ENCODE data around the gene AXIN2. TPM values are rescaled to one million over a fixed set of nuclear protein-coding genes. Genes with fewer than 3 reads are reported as not detected.

The AXIN2 gene
- total RNA-seq, 4 donors from 2014 or later: 23.9 to 54.3 (median 42.8) TPM

DNA sequence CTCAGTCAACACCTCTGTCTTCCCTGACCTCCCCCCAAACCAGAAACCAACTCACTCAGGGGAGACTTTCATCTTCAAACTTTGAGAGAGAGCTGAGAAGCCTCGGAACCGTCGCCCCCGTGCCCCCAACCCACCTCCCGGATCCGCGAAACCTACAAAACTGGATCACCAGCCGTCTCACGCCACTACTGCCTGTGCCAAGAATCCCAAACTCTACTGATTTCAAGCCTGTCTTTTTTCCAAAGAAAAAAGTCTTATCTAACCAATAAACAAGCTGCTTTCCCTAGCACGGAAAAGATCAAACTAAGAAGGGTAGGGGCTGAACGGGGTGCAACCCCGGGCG is 2.0 kb downstream of the AXIN2 start:
- peak overlapping the region; percentile 11 to 97 (median 88) for H3K4me3 ChIP-seq (replicated peaks in 1 of 3)
- H3K27me3 ChIP-seq: no peaks in the 10 kb centered on the region
- intact Hi-C loops (cut with DNase I): loop anchor here (5.0 to 10.0 kb wide), 3 partner anchors 102 to 265 kb away; no protein-coding TSS in a partner anchor
- H3K27ac ChIP-seq: peak overlapping the region in 1 of 3 donors; percentile 85
- 1 to 2% methylated on average over 13 of the region's 13 CpGs for whole genome bisulfite sequencing, 2 donors
- H3K36me3 ChIP-seq: no peaks in the 10 kb centered on the region
- TF ChIP-seq POLR2A (IDR thresholded peaks at IDR 0.05): no peak
- no peak for TF ChIP-seq CTCF (IDR thresholded peaks at IDR 0.05)
- no peaks in the 10 kb centered on the region for H3K9me3 ChIP-seq
- peaks cover 6 to 22% of the 10 kb centered on the region in 2 donors for H3K4me1 ChIP-seq
- no peak for DNase-seq

- peak; percentile 32 to 34 for DNase-seq
- intact Hi-C loops (cut with DNase I): loop anchor here (5.0 to 10.0 kb wide), 3 partner anchors 102 to 264 kb away; no protein-coding TSS in a partner anchor
- TF ChIP-seq POLR2A (IDR thresholded peaks at IDR 0.05): no peak
- no peak for TF ChIP-seq CTCF (IDR thresholded peaks at IDR 0.05)
- WGBS, 2 donors: 20% methylated on average over 29 of the region's 29 CpGs
- H3K4me1 ChIP-seq: peaks cover 6 to 22% of the 10 kb centered on the region in 2 donors
- no peaks in the 10 kb centered on the region for H3K36me3 ChIP-seq
- H3K4me3 ChIP-seq (replicated peaks in 1 of 3): peak overlapping the region; percentile 11 to 97 (median 88)
- H3K27me3 ChIP-seq: no peaks in the 10 kb centered on the region
- no peaks in the 10 kb centered on the region for H3K9me3 ChIP-seq
- peak overlapping the region in 1 of 3 donors; percentile 85 for H3K27ac ChIP-seq
Observed at GRCh38 chr17:65558683-65559460, 2.6 kb downstream of the AXIN2 start.

DNA sequence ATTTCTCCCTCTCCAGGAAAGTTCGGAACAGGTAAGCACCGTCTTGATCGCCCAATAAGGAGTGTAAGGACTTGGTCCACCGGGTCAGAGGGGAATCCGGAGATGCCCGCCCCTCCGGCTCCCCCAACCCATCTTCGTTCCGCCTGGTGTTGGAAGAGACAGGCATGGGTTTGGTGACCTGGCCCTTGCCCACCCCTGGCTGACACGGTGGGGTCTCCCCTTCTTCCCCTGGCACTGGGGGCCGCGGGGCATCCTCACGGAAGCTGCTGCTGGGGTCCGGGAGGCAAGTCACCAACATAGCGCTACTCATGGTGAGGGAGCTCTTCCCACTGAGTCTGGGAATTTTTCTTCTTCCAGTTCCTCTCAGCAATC is 3.2 kb downstream of the AXIN2 start:
- WGBS, 2 donors: 71 to 79% methylated on average over 12 to 15 of the region's 15 CpGs
- H3K27me3 ChIP-seq: no peaks in the 10 kb centered on the region
- intact Hi-C loops (cut with DNase I): loop anchor here (5.0 to 10.0 kb wide), 3 partner anchors 101 to 263 kb away; no protein-coding TSS in a partner anchor

DNA sequence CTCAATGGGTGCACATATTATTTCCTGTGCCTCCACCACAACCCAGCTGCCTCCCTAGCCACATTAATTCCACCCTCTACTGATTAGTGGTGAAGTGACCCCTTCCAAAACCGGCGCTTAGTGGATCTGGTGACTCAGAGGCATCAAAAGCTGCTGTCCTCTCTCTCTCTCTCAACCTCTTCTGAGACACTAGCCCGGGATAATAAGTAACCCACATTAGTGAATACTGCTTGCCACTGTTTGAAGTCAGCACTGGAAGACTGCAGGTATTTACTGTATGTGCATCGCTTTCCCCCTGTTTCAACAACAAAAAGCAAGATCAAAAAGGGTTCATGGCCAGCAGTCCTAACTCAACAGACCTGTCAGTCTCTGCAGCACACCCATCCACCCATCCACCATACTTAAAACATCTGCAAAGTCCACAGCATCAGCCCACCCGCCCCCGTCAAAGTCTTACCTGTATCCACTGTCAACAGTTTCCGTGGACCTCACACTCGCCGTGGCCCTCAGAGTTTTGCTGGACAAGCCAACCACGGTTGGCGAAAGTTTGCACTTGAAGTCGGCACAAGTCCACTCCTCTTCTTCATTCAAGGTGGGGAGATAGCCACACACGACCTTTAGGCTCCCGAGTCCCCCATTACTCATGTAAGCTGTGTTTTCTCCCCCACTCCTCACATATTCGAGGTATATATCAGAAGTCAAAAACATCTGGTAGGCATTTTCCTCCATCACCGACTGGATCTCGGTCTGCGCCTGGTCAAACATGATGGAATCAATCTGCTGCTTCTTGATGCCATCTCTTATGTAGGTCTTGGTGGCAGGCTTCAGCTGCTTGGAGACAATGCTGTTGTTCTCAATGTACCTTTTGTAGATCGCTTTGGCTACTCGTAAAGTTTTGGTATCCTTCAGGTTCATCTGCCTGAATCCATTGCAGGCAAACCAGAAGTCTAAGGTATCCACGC is 3.8 kb downstream of the AXIN2 start:
- Histone ChIP-seq H3K4me1 (peaks cover 6 to 22% of the 10 kb centered on the region in 2 donors), H3K27me3 (no peaks in the 10 kb centered on the region), H3K9me3 (no peaks in the 10 kb centered on the region), H3K36me3 (no peaks in the 10 kb centered on the region), H3K27ac (no peak overlapping the region), H3K4me3 (replicated peaks in 1 of 3) (peak overlapping the region in 1 of 3 donors; percentile 1)
- TF ChIP-seq CTCF (IDR thresholded peaks at IDR 0.05) (no peak), POLR2A (IDR thresholded peaks at IDR 0.05) (no peak)
- peak; percentile 34 to 41 for DNase-seq
- WGBS, 2 donors: 77 to 80% methylated on average over 21 of the region's 21 CpGs
- intact Hi-C loops (cut with DNase I): loop anchor here (5.0 to 10.0 kb wide), 3 partner anchors 100 to 263 kb away; no protein-coding TSS in a partner anchor

More for the DNA sequence above, 3.2 kb downstream of the AXIN2 start:
- TF ChIP-seq CTCF (IDR thresholded peaks at IDR 0.05) (no peak), POLR2A (IDR thresholded peaks at IDR 0.05) (no peak)
- DNase-seq: no peak
- no peaks in the 10 kb centered on the region for H3K9me3 ChIP-seq
- no peaks in the 10 kb centered on the region for H3K36me3 ChIP-seq
- H3K4me3 ChIP-seq (replicated peaks in 1 of 3): peak overlapping the region in 1 of 3 donors; percentile 97
- H3K27ac ChIP-seq: peak overlapping the region in 1 of 3 donors; percentile 85
- peaks cover 6 to 22% of the 10 kb centered on the region in 2 donors for H3K4me1 ChIP-seq

Data from thyroid gland (tissue), 4 donors.